SK-MEL-5 (cell line): Measurements from ENCODE around the gene PFKFB3. TPM values are rescaled to one million over a fixed set of nuclear protein-coding genes. Genes with fewer than 3 reads are reported as not detected.

Experiments
- DNase-seq: peaks from one replicate; pipeline ENCODE4 v3.0.0-alpha.2; 2016; ENCODE audit warnings: low read depth, low spot score
- in situ Hi-C: cut with HindIII; loops from 2 replicates; pipeline ENCODE4 v1.10.0; 2016; ENCODE audit warnings: low sequenced_read_pairs, high pct_unique_total_duplicates, low pct_unique_long_range_greater_than_20kb
- small RNA-seq, 2 experiments: library from RNA; depleted of rRNA; stranded (forward); fragments of <200 nt; gene quantifications; one replicate each; pipeline ENCODE3, GENCODE V24; 2014
- total RNA-seq: library from RNA; depleted of rRNA; stranded (reverse); fragments of >200 nt; shearing (Covaris generic); gene quantifications from 2 replicates; pipeline ENCODE4 v1.2.3, GENCODE V29; 2014; rRNA removed

Gene PFKFB3
- total RNA-seq, 1 experiment from 2014 or later = 17.9 TPM

DNA sequence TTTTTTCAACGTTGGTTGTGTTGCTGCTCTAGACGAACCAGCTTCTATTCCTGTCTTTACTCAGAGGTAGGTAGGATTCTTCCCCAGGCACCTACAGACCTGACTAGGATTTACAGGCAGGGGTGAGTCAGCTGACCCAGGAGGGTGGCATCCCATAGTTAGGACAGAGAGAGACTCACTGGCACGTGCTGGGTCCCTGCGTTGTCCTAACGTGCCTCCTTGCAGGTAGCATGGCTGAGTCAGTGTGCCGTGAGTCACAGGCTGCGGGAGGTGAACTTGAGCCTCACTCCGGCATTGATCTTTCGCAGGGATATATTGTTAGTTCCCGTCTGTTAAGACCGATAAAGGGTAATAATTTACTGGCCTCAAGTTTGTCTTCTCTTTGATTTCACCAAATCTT, 96.5 kb downstream of the PFKFB3 start:
- in situ Hi-C loops = no loop called here
- no peak for DNase-seq

DNA sequence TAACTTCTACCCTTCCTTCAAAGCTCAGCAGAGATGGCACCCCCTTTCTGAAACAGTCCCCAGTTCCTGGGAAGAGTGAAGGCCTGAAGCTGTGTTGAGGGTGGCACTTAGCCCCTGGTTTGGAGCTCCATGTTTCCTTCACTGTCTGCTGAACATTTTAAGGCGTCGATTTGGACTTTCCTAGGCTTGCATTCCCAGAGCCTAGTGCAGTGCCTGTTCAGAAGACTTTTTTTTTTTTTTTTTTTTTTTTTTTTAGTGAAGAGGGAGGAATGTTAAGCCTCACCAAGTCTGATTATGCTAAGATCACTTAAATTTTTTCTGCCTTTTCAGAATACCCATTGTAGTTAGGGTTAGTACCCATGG, 97.0 kb downstream of the PFKFB3 start:
- DNase-seq = no peak
- in situ Hi-C loops = no loop called here

DNA sequence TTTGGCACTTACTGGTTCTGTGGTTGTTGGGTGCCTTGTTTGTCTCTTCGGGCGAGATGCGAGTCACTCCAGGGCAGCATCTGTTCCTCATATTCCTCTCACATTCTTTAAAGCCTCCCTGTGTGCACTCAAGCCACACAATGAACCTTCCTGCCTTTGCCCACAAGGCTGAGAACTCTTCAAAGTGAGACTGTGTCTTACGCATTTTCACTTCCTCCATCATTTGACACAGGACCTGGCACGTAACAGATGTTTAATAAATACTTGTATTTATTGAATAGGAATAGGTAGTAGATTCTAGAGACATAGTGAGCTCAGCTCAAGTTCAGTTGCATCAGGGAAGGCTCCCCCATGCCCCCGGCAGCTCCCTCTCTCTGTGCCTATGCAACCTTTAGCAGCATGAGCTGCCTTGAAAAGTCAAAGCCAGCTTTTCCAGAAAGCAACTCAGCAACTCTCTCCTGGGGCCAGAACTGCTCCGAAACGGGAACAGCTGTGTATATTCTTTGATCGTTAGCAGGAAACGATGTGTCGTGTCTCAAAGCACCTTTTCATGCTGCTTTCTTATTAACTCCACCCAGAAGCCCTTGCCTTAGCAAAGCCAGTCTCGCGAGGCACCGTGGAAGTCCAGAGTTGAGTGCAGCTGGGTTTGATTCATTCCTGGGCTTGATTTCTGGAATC, 97.5 kb downstream of the PFKFB3 start:
- in situ Hi-C loops = no loop called here
- peak; percentile 29 for DNase-seq

DNA sequence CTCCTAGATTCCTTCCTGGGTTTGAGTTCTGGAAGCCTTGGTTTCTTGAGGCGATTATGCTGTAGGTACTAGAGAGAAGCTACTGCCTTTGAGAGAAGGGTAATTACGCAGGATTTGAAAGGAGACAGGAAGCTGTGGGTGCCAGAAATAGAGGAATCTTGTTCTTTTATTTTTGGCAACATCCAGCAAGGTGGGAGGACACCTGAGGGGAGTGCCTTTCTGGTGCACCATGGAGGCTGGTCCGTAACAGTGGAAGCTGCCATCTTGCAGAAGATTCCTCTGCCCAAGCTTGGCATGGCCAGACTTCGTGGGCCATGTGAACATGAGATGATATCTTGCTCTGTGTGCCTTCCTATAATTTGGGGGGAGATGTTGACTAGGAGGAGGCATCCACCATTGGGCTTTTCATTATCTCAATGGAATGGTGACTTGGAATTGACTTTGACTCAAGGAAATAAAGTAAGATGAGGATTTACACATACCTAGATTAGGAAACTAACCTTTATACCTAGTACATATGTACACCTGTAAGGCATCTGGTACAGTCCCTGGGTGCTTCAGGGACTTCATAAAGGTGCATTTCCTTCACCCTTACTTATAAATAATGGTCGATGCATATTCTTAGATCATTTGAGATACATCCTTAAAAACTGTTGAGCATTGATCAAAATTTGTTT, 98.2 kb downstream of the PFKFB3 start:
- no peak for DNase-seq
- in situ Hi-C loops = no loop called here

DNA sequence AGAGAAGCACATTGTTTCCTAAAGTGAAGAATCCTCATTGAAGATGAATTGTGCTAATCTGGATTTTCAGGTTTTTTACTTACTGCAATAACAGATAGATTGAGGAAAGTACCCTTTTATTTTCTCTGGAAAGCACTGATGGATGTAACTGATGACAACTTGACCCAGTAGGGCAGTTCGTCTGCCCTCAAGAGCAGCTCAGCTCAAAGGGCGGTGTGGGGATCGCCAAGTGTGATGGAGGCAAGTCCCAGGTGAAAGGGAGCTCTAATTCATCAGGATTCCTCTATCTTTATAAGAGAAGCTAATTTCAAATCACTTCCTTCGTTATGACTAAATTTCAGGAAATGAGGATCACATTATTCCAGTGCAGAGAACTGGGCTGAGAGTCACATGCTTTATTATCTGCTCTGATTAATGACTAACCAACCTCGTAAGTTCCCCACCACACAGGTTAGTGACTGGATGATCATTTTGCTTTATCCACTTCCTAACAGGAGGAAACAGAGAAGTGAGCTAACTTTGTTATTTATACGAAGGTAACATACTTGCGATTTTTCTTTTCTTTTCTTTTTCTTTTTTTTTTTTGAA, 98.8 kb downstream of the PFKFB3 start:
- in situ Hi-C loops = no loop called here

More for the DNA sequence above, 98.8 kb downstream of the PFKFB3 start:
- no peak for DNase-seq

Small RNAs within 50 kb of the gene (small RNA-seq; reads per million reads assigned to genes)
- 0 reads per million in 2 experiments for gene RF00019

Other genes with a start within 250 kb of the PFKFB3 start
- 0.24 and 0.79 TPM in 2 replicates for gene IL15RA, start 225.4 kb upstream of the PFKFB3 start, total RNA-seq
- not detected in 2 replicates for gene IL2RA, start 140.6 kb upstream of the PFKFB3 start, total RNA-seq
- gene RBM17, start 113.9 kb upstream of the PFKFB3 start, total RNA-seq = 19.0 and 23.1 TPM in 2 replicates